Activated CD4-positive, alpha-beta T cell treated with anti-CD3 and anti-CD28 coated beads, Interleukin-2, amount 50 U/mL, for 16 hours (primary cell): ENCODE measurements around the gene URB1.
"Not testable (repeated sequence)": the region's sequence is repeated elsewhere in the genome, so short reads cannot be mapped to it uniquely, and the experiment has no call there.

ENCODE experiments used
- DNase-seq: peaks from one replicate; pipeline ENCODE4 v3.0.0-alpha.2; 2020

The URB1 gene

DNA sequence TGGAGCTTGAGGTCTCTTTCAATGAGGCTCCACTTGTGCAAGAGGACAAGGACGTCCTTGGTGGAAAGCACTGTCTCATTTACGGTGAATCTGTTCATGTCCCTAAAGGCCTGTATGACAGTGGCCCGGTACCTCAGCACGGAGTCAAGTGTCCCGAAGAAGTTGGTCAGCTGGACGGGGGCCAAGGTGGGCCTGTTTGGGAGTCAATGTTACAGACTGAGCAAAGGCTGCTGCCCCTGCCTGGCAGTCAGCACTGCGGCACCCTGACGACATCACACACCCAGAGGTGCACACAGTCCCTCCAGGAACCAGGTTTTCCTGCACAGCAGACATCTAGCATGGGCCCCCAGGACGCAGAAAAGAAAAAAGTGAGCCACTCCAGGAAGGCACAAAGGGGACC, 75.1 kb downstream of the URB1 start:
- no peak for DNase-seq

DNA sequence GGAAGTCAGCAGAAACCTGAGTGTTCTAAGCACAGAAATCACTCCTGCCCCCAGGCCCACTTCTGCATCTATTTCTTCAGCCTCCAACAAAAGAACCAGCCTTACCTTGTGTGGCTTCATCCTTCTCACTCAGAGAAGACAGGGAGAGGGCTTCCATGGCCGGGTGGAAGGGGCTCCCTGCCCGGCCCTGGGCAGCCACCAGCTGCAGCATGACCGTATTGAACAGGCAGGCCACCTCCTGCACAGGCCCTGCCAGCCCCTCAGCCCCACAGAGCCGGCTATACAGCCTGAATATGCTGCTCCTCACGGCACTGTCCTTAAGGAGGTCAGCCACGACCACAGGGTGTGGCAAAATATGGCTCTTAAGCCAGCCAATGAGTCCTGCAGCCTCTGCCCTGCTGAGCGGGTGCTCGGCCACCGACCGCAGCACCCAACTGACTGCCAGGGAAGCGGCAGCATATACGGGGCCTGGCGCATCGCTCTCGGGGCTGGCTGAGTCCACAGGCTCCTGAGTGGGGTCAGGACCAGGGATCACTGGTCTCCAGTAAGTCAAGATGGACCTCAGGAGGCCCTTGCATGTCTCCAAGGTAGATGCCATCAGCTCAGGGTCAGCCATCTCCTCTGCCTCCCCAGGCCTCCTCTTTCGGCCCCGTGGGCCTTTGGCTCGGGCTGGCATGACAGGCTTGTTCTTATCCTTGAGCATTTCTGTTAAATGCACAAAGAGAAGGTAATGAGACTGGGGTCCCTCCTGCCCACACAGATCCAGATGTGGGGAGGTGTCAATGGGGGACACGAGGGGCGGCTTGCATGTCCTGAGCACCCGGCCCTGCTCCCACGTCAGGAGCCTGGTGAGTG, 76.2 kb downstream of the URB1 start:
- DNase-seq = no peak

DNA sequence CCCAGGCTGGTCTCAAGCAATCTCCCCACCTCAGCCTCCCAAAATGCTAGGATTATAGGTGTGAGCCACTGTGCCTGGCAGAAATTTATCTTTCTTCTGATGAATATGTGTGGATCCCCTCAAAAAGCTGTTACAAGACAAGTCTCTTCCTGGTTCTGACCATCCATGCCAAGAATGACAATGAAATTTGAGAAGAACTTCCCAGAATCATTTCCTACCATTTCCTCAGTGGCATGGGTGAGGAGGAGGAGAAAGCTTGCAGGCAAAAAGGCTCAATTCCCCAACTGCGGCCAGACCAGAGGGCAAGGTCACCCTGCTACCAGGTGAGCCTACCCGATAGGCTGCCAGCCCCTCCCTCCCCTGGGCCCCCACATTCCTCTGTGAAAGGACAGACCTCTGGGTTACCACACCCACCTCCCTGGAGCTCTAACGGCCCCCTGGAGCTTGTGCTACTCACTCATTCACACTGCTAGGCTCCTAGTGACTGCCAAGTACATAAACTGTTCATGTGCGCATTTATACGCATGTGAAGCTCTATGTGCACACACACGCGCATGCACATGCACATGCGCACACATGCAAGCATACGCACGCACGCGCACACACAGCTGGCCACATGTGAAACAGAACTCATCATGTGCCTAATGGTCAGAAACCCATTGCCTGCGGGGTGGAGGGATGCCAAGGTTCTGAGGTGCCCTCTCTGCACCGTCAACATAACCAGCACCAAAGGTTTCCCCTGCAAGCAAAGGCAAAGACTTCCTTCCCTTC, 77.1 kb downstream of the URB1 start:
- DNase-seq = no peak

DNA sequence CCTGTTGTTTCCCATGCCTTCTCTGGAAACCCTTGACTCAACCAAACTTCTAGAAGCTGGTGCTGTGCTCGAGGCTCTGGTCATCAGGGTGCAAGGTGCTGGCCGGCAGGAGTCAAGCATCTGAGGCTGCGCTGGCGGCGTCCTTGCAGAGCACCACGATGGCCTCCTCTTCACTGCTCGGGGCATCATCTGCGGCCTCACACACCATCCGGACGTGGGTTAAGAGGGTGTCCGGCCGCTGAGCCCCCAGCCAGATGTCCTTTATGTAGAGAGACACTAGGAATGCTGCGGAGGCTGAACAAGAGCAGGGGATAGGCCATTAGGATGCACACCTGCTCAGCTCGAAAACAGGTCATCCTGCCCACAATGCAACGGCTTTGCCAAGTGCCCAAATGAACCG, 78.0 kb downstream of the URB1 start:
- no peak for DNase-seq

DNA sequence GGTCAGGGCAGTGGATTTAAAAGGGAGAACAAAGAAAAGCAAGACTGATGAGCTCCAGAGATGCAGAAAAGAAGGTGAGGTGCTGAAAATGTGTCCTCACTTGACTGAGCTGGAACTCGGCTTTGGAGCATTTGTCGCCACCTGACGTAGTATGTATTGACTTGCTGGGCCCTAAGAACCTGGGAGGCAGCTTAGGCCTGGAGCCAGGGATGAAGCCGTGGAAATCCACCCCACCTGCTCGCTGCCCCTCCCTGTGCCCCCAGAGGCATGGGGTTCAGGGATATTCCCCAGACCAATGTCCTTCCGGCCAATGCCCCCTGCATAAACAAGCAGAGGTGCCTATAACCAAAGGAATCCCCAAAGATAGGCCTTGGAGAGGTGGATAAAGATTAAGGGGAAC, 79.8 kb downstream of the URB1 start:
- DNase-seq = no peak

DNA sequence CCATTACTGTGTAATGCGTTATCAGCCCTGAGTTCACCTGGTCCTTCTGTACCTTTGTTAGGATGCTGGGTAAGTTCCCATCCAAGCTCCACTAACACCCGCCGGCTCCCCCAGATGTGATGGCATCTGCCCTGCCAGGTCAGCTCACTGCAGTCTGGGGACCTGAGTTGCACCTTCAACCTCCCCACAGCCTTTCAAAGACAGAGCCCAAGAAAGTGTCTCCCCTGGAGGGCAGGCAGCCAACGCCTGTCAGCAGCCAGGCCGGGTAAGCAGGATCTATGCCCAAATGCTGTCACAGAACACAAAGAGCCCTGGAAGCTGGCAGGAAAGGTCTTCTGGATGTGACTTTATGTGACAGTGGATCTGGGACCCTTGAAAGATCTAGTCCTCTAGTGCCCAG, 80.5 kb downstream of the URB1 start:
- no peak for DNase-seq

DNA sequence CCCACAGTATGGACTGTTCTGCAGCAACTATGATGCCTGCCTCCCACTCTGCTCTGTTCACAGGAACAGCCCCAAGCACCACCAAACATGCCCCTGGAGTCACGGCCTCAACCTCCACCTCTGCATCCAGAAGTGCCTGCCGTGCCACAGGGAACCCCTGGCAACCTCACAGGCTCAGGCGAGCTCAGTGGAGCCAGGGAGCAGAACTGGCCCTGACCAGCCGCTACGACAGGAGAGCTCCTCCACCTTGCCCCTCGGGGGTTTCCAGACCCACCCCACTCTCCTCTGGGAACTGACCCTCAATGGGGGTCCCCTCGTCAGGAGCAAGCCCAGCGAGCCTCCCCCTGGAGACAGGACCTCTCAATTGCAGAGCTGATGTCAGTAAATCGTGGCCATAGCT, 81.2 kb downstream of the URB1 start:
- no peak for DNase-seq

DNA sequence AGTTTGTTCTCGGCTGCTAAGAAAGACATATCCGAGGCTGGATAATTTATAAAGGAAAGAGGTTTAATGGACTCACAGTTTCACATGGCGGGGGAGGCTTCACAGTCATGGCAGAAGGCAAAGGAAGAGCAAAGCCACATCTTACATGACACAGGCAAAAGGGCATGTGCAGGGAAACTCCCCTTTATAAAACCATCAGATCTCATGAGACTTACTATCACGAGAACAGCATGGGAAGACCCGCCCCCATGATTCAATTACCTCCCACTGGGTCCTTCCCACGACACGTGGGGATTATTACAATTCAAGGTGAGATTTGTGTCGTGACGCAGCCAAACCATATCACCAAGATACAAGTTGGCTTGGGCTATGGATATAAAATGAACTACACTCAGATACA, 81.8 kb downstream of the URB1 start:
- not testable (repeated sequence) for DNase-seq

DNA sequence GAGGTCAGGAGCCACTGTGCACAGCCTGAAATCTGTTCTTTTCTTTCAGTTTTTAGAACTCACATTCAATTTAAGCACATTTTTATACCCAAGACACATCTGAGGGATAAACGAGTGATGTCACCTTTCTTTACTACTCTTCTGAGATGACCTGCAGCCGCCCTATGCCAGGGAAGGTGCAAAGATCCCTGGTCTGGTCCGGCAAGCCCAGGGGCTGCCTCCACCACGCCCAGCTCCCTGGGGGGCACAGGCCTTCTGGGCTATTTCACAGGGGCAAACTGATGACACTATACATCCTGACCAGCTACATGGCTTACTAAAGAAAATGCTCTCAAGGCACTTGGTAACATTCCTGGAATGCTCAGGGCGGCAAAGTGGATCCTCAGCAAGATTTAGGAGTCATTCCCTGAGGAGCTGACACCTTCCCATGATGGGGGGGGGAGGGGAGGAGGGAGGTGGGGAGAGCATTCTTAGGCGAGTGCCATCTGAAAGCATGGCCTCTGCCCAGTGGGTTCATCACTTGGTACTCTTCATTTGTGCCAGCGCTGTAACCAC, 82.8 kb downstream of the URB1 start:
- no peak for DNase-seq

DNA sequence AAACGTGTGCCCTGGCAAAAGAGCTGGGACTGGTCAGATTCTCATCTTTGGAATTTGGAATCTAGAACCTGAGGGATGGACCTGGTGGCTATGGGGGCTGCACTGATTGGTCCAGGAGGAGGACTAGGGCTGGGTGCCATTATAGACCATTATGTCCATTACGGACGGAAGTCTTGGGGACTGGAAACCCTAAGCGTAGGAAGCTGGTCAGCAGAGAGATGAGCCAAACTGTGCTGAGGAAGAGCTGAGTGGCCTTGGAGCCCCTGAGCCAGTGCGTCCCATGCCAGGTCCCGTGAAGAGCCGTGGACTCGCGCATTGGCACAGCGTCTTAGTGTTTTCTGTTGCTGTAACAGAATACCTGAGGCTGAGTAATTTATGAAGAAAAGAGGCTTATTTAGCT, 84.1 kb downstream of the URB1 start:
- DNase-seq = no peak

DNA sequence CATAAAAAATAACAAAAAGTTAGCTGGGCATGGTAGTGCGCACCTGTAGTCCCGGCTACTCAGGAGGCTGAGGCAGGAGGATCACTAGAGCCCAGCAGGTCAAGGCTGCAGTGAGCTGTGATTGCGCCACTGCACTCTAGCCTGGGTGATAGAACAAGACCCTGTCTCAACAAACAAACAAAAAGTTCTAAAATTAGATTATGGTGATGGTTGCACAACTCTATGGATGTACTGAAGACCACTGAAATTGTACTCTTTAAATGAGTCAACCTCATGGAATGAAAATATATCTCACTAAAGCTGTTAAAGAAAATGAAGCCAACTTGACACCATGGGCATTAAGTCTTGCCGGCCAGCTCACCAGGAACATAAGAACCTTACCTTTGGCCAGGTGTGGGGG, 85.1 kb downstream of the URB1 start:
- no peak for DNase-seq

DNA sequence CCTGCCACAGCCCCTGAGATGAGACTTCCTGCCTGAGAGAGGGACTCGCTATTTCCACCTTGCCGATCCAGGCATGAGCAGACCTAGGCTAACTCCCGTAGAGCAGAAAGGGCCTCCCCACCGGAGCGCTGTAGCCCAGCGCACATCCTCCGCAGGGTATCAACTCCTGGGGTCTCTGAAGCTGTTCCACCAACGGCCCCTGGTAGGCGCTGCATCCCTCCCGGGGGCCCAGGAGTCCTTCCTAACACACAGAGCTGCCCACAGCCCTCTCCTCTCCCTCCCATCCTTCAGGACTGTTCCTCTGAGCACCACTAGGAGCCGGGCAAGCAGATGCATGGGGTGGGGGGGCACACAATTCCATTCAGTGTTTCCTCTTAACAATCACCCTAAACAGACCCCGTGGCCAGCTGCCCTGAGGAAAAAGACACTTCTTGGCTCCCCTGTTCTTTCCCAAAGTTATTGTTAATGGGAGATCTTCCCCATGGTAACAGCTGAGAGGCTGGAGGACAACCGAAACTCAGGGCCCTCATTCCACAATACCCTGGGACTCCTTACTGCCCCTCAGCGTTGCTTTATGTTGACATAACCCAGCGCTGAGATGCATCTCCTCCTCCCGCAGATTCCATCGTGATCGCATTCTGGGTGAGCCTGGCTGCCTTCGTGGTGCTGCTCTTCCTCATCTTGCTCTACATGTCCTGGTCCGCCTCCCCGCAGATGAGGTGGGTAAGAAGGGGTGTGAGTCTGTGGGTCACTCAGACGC, 86.6 kb downstream of the URB1 start:
- DNase-seq = no peak

DNA sequence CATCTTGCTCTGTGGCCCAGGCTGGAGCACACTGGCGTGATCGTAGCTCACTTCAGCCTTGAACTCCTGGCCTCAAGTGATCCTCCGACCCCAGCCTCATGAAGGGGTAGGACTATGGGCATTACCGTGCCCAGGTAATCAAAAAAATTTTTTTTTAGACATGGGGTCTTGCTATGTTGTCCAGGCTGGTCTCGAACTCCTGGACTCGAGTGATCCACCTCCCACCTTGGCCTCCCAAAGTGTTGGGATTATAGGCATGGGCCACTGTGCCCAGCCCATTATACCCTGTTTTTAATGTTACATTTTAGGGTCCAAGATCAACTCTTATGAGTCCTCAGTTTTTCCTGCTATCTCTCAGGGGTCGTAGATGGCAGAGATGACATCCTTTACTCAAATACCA, 87.8 kb downstream of the URB1 start:
- no peak for DNase-seq

DNA sequence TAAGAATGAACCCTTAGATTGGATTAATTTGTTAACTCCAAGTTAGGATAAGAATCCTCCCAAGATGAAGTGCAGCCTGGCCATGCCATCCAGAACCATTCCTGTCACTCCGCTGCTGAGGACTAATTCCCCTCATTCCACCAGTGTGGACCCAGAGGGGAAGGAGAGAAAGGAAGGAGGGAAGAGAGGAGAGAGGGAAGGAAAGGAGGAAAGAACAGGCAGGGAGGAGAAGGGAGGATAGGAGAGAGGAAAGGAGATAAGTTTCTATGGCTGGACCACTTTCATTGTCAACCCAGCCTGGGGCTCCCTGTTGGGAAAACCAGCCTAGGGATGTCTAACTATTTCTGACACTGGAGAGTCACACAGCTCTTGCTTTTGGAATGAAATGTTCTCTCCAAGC, 89.4 kb downstream of the URB1 start:
- no peak for DNase-seq

DNA sequence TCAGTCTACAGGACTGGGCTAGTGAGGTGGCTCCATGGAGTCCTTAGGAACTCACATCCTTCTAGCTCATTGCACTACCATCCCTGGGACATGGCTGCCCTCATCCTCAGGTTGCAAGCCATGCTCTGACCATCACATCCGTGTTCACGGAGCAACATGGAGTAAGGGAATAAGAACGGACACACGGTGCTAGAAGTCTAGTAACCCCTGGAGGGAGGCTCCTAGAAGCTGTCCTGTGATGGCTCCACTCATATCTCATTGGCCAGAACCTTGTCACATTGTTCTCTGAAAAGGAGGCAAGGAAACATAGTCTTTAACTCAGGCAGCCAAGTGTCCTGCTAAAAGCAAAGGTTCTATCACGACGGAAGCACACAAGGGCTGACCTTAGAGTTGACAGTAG, 90.3 kb downstream of the URB1 start:
- no peak for DNase-seq

DNA sequence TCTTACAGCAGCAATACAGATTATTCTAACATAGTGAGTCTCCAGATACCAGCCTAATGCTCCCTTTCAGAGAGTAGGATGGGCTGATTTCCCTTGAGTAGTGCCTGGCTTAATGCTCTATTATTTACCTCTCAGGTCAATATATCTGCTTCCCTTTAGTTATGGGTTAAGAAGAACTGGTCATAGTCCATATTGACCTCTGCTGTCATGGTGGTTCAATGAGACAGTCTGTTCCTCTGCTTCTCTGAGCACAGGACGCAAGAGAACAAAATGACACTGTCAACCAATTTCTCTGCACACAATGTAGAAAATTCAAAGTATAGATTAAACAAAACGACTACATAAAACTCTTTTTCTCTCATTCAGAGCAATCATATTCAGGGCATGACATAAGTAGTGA, 91.2 kb downstream of the URB1 start:
- no peak for DNase-seq

DNA sequence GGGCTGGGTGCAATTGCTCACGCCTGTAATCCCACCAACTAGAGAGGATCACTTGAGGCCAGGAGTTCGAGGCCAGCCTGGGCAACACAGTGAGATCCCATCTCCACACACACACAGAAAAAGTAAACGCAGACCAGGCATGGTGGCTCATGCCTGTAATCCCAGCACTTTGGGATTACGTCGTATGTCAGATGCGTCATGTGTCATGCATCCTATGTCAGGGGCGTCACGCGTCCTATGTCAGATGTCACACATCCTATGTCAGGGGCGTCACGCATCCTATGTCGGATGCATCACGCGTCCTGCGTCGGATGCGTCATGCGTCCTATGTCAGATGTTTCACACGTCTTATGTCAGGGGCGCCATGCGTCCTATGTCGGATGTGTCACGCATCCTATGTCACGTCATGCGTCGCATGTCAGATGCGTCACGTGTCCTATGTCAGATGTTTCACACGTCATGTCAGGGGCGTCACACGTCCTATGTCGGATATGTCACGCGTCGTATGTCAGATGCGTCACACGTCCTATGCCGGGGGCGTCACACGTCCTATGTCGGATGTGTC, 92.6 kb downstream of the URB1 start:
- DNase-seq = no peak

DNA sequence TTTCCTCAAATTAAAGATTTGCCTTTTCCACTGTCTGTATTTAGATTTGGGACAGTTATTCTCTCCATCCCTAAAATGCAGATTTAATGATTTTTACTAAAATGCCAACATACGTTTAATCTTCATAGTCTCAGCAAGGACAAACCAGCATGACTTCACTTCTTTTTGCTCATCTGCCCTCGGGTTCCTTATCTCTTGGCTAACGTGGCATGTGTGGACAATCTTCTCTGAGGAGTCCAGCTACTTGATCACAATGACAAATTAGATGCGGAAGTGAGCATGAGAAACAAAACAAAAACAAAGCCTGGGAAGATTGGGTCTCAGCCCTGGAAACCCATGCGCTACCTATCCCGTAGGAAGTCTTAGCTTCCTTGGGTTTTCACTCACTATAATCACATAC, 93.1 kb downstream of the URB1 start:
- DNase-seq = no peak

DNA sequence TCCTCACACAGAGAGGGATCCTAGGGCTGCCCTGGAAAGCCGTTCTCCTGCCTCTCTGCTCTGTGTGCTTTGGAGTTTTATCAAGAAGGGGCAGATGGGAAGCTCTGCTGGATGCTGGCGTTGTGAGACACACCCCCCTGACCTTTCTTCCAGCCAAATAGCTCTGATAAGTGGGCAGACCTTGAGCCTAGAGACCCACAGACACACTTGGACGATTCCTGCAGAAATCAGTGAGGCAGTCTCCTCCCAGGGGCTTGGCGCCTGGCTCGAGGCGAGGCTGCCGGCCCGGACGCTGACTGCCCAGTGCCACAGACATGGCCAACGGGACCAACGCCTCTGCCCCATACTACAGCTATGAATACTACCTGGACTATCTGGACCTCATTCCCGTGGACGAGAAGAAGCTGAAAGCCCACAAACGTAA, 94.1 kb downstream of the URB1 start, which contains the start of gene MRAP:
Gene MRAP (plus strand): TSS at position 198 of the 424 bp plus-strand sequence. CDS start 117 bp downstream, at position 315.
- DNase-seq = no peak

DNA sequence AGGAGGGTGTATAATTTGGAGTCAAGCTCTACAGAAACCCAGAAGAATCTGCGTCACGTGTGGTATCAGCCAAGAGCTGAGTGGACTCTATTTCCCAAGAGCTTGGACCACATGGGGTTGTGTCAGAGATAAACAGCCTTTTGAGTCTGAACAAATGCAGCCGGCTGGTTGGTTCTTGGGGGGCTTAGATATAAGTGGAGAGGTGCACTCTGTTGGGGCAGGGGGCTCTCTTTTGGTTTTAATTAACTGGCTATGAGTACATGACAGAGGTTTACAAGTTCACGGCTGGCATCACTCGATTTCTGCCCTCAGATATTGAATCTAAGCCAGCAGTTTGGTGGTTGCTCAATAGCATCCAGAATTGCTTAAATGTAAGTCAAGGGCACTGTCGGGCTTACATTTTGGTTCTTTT, 94.7 kb downstream of the URB1 start:
- no peak for DNase-seq

DNA sequence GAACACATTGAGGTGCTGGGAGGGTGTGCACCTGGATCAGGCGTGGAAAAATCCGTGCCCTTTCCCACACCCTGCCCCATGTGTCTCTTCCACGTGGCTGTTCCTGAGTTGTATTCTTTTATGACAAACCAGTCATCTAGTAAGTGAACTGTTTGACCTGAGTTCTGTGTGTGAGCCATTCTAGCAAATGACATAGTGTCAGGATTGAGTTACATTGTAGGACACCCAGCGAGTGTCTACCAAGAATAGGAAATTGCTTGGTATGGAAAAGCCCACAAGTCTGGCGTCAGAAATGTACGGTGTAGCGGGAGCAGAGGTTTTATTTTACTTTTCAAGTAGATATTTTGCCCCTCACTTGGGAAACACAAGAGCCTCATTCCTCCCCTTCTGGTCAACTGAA, 95.4 kb downstream of the URB1 start:
- no peak for DNase-seq

DNA sequence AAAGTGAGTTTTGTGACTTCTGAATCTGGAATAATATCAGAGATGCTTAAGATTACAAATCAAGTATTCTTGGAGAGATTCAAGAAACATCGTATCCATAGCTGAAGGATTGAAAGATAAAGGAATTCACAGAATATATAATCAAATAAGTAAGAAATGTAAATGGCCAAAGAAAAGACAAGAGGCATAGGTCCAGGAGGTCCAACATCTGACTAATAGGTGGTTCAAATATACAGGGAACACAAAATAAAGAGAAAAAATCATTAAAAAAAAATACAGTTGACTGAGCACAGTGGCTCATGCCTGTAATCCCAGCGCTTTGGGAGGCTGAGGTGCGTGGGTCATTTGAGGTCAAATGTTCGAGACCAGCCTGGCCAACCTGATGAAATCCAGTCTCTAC, 107.3 kb downstream of the URB1 start:
- no peak for DNase-seq

DNA sequence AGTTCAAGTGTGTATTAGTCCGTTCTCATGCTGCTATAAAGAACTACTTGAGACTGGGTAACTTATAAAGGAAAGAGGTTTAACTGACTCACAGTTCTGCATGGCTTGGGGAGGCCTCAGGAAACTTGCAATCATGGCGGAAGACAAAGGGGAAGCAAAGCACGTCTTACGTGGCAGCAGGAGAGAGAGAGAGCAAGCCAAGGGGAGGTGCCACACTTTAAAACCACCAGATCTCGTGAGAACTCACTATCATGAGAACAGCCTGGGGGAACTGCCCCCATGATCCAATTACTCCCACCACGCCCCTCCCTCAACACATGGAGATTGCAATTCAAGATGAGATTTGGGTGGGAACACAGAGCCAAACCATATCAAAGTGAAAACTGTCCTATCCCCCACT, 109.8 kb downstream of the URB1 start:
- no peak for DNase-seq
